Epithelial cell of esophagus (primary cell): ENCODE data around the gene ETV4.
A peak's percentile ranks its signal among the peaks of the same experiment; 100 is the strongest.

Experiments used
- DNase-seq: peaks from one replicate; pipeline ENCODE4 v3.0.0; 2010; ENCODE audit warnings: low read depth
- H3K4me3 ChIP-seq: 2 replicates; pipeline ENCODE4 v1.5.1; 2011; ENCODE audit warnings: mild to moderate bottlenecking, low read length, control low read depth
- TF ChIP-seq, protein P1 (sequence below): IDR thresholded peaks from 2 replicates; pipeline ENCODE4 v1.5.1; 2011; ENCODE audit warnings: low read depth, mild to moderate bottlenecking, low read length, control low read depth, inconsistent platforms; ENCODE audit not compliant: insufficient read depth; ENCODE audit errors: missing control alignments

The ETV4 gene

DNA sequence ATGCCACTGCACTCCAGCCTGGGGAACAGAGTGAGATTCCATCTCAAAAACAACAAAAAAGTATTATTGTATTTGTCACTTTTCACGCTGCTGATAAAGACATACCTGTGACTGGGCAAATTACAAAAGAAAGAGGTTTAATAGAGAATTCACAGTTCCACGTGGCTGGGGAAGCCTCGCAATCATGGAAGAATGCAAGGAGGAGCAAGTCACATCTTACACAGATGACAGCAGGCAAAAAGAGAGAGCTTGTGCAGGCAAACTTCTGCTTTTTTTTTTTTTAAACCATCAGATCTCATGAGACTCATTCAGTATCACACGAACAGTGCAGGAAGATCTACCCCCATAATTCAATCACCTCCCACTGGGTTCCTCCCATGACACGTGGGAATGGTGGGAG, 41.5 kb upstream of the ETV4 start:
- DNase-seq = no peak
- H3K4me3 ChIP-seq = no peak overlapping the region
- TF ChIP-seq, protein P1, sequence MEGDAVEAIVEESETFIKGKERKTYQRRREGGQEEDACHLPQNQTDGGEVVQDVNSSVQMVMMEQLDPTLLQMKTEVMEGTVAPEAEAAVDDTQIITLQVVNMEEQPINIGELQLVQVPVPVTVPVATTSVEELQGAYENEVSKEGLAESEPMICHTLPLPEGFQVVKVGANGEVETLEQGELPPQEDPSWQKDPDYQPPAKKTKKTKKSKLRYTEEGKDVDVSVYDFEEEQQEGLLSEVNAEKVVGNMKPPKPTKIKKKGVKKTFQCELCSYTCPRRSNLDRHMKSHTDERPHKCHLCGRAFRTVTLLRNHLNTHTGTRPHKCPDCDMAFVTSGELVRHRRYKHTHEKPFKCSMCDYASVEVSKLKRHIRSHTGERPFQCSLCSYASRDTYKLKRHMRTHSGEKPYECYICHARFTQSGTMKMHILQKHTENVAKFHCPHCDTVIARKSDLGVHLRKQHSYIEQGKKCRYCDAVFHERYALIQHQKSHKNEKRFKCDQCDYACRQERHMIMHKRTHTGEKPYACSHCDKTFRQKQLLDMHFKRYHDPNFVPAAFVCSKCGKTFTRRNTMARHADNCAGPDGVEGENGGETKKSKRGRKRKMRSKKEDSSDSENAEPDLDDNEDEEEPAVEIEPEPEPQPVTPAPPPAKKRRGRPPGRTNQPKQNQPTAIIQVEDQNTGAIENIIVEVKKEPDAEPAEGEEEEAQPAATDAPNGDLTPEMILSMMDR = no peak

DNA sequence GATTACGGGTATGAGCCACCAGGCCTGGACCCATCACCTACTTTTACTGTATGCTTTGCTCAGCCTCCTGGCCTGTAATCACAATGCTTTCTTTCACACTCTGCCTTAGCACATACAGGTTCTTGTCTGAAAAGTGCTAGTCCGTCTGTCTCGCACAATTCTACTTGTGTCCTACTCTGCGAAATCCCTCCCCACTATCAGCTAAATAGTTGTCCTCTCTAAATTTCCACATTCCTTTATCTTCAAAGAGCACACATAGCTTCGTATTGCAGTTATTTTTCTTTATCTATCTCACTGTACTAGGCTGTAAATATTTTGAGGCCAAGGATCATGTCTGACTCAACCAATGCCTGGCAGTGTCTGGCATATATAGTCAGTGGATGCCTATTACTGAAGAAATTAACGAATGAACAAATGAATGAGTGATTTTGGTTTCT, 38.5 kb upstream of the ETV4 start:
- H3K4me3 ChIP-seq = no peak overlapping the region
- no peak for DNase-seq
- TF ChIP-seq, protein P1 = no peak

DNA sequence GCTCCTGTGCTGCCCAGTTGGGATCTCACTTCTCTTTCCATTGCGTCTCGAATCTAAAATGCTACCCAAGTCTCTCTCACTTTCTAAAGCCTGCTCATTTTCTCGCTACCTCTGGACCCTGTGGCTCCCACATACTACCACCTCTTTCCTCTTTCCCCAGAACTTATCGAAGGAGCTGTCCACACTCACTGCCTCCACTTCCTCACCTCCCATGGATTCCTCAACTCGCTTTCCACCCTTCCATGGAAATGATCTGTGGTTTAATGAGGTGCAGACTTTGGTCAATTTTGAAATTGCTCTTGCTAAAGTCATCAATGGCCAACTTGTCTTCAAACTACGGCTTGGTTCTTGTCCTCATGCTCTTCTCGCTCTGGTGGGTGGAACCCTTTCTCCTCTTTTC, 37.2 kb upstream of the ETV4 start:
- TF ChIP-seq, protein P1 = no peak
- DNase-seq = no peak
- no peak overlapping the region for H3K4me3 ChIP-seq

DNA sequence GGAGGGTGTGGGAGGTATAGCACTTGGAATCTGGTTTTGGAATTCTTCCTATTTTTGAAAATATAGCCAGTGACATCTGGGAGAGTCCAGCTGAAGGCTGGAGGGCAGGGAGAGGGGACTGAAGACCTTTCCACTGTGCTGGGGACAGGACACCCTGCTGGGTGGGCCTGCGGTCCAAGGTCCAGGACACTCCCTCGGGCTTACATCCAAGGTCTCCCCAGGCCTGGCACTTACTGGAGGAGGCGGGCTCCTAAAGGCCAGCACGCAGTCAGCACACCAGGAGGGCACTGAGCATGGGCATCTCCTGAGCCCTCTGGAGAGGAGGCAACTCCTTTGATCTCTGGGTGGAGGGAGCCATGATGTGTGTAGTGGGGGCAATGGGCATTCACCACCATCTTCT, 35.5 kb upstream of the ETV4 start:
- no peak for DNase-seq
- H3K4me3 ChIP-seq = no peak overlapping the region
- TF ChIP-seq, protein P1 = no peak

GRCh38 chr17:43581130-43581529, 35.0 kb upstream of the ETV4 start:
- TF ChIP-seq, protein P1 = no peak

GRCh38 chr17:43579566-43580140, 33.5 kb upstream of the ETV4 start:
- no peak overlapping the region for H3K4me3 ChIP-seq
- peak; percentile 95 for DNase-seq
- TF ChIP-seq, protein P1 = no peak

More at GRCh38 chr17:43581130-43581529, 35.0 kb upstream of the ETV4 start:
- H3K4me3 ChIP-seq = no peak overlapping the region
- DNase-seq = no peak
